Body of pancreas (tissue), 4 donors: ENCODE results near the gene GCH1.
"Not testable (repeated sequence)": the region's sequence is repeated elsewhere in the genome, so short reads cannot be mapped to it uniquely, and the experiment has no call there.

Experiments used
- CTCF ChIP-seq, 7 experiments: fragments of 450-650 bp in 4 of 7; fragments of 200-600 bp in 3 of 7; sonication (generic) in 3 of 7; IDR thresholded peaks; one replicate each; pipeline ENCODE4 v1.5.1; 2016 to 2019; ENCODE audit warnings: antibody characterized with exemption in 7 of 7
- POLR2A ChIP-seq, 3 donors: fragments of 450-650 bp; IDR thresholded peaks; one replicate each; pipeline ENCODE4 v1.6.1; 2016; ENCODE audit warnings: antibody characterized with exemption in 3 of 3, mild to moderate bottlenecking in 2 of 3

- not testable (repeated sequence) for TF ChIP-seq CTCF, POLR2A (IDR thresholded peaks at IDR 0.05)
Observed at GRCh38 chr14:54875648-54876047, 27.0 kb downstream of the GCH1 start.
